Measurements from ENCODE around the gene IRF7.

- TF ChIP-seq CTCF (conservative IDR thresholded peaks at IDR 0.05; ENCODE audit: low read depth, low read length) (no peak), EZH2 (IDR thresholded peaks at IDR 0.05; ENCODE audit: borderline replicate concordance, low read depth, low read length, poor library complexity, severe bottlenecking) (no peak)
Measured at GRCh38 chr11:655036-655726, 39.4 kb upstream of the IRF7 start.

All from A673 (cell line).